ENCODE data around the gene KCNH3. TPM values are rescaled to one million over a fixed set of nuclear protein-coding genes. Genes with fewer than 3 reads are reported as not detected.

KCNH3 gene
- total RNA-seq, 1 experiment from 2014 or later = 0.26 TPM

- Histone ChIP-seq H3K27ac (ENCODE audit: insufficient read length, low read depth, low read length) (no peak overlapping the region), H3K14ac (ENCODE audit: insufficient read depth, low read length) (no peak overlapping the region; the same call in 1 of the 2 replicates), H3K56ac (ENCODE audit: insufficient read length, low read depth, low read length) (no peak overlapping the region), H3T11ph (ENCODE audit: low read length) (no peak overlapping the region), H2BK20ac (ENCODE audit: low read depth, low read length, poor library complexity, severe bottlenecking) (no peak overlapping the region), H3K79me1 (ENCODE audit: insufficient read depth, low read depth, low read length, poor library complexity, severe bottlenecking) (no peaks in the 10 kb centered on the region), H2BK12ac (ENCODE audit: insufficient read length, low read depth, low read length) (no peak overlapping the region), H3K79me2 (ENCODE audit: insufficient read depth, low read length) (no peaks in the 10 kb centered on the region), H3K4me1 (ENCODE audit: insufficient read depth, low read length) (no peaks in the 10 kb centered on the region), H3K18ac (ENCODE audit: insufficient read length, low read depth, low read length) (no peak overlapping the region), H4K8ac (replicated peaks; ENCODE audit: insufficient read length, low read depth, low read length) (no peak overlapping the region), H2BK15ac (ENCODE audit: low read depth, low read length) (no peak overlapping the region), H2AFZ (ENCODE audit: low read length) (no peak overlapping the region), H3K23ac (ENCODE audit: insufficient read length, low read depth, low read length) (no peak overlapping the region), H3K4me2 (ENCODE audit: insufficient read depth, insufficient read length, low read length) (no peak overlapping the region), H4K20me1 (ENCODE audit: control insufficient read depth, insufficient read depth, insufficient read length) (no peaks in the 10 kb centered on the region), H4K91ac (ENCODE audit: insufficient read length, low read depth, low read length) (no peak overlapping the region), H3K27me3 (ENCODE audit: insufficient read depth, low read length) (no peaks in the 10 kb centered on the region), H2AK5ac (ENCODE audit: insufficient read length, low read length) (no peak overlapping the region), H2BK5ac (ENCODE audit: insufficient read length, low read length) (no peak overlapping the region), H3K4ac (ENCODE audit: low read depth, low read length) (no peak overlapping the region), H3K23me2 (ENCODE audit: insufficient read length, low read depth, low read length, poor library complexity, severe bottlenecking) (no peaks in the 10 kb centered on the region), H3K9me3 (ENCODE audit: control insufficient read depth, low read depth, low read length) (no peaks in the 10 kb centered on the region), H3K9ac (ENCODE audit: extremely low read depth, insufficient read length, low read length) (no peak overlapping the region), H2BK120ac (ENCODE audit: low read depth, low read length, poor library complexity, severe bottlenecking) (no peak overlapping the region), H4K5ac (ENCODE audit: insufficient read length, low read depth, low read length) (no peak overlapping the region)
- WGBS (ENCODE audit: extremely low coverage, insufficient read length, low lambda C conversion rate) = no CpG with 5 or more reads among the region's 7 CpGs
- H3K4me3 Mint-ChIP-seq = no peak overlapping the region
- no peaks in the 10 kb centered on the region for H3K9me3 Mint-ChIP-seq
- peaks cover 10 to 12% of the 10 kb centered on the region in 2 experiments for H3K4me1 Mint-ChIP-seq
- no peaks in the 10 kb centered on the region for H3K27me3 Mint-ChIP-seq (ENCODE audit: low read depth)
- peaks cover 4 to 15% (median 6%) of the 10 kb centered on the region in 3 experiments; a peak in 4 of 7 replicates for H3K36me3 Mint-ChIP-seq (ENCODE audit: insufficient read depth in 1 of 3, low read depth in 3 of 3)
- no peak for DNase-seq
- peak overlapping the region; percentile 5 to 91 (median 45); a peak in 5 of 7 replicates for H3K27ac Mint-ChIP-seq
- TF ChIP-seq, protein P1, sequence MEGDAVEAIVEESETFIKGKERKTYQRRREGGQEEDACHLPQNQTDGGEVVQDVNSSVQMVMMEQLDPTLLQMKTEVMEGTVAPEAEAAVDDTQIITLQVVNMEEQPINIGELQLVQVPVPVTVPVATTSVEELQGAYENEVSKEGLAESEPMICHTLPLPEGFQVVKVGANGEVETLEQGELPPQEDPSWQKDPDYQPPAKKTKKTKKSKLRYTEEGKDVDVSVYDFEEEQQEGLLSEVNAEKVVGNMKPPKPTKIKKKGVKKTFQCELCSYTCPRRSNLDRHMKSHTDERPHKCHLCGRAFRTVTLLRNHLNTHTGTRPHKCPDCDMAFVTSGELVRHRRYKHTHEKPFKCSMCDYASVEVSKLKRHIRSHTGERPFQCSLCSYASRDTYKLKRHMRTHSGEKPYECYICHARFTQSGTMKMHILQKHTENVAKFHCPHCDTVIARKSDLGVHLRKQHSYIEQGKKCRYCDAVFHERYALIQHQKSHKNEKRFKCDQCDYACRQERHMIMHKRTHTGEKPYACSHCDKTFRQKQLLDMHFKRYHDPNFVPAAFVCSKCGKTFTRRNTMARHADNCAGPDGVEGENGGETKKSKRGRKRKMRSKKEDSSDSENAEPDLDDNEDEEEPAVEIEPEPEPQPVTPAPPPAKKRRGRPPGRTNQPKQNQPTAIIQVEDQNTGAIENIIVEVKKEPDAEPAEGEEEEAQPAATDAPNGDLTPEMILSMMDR (conservative IDR thresholded peaks at IDR 0.05) = no peak
These were observed 45.8 kb downstream of the KCNH3 start for GRCh38 chr12:49584591-49584990.

Data from H9 (cell line).